HG03571 (cell line): ENCODE data around the gene NIT1.

Source experiments
- ATAC-seq: cut with Tn5 transposase; IDR thresholded peaks from one replicate; pipeline ENCODE4 v1.9.1; 2021; ENCODE audit not compliant: unreplicated experiment

The NIT1 gene, protein sequence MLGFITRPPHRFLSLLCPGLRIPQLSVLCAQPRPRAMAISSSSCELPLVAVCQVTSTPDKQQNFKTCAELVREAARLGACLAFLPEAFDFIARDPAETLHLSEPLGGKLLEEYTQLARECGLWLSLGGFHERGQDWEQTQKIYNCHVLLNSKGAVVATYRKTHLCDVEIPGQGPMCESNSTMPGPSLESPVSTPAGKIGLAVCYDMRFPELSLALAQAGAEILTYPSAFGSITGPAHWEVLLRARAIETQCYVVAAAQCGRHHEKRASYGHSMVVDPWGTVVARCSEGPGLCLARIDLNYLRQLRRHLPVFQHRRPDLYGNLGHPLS

DNA sequence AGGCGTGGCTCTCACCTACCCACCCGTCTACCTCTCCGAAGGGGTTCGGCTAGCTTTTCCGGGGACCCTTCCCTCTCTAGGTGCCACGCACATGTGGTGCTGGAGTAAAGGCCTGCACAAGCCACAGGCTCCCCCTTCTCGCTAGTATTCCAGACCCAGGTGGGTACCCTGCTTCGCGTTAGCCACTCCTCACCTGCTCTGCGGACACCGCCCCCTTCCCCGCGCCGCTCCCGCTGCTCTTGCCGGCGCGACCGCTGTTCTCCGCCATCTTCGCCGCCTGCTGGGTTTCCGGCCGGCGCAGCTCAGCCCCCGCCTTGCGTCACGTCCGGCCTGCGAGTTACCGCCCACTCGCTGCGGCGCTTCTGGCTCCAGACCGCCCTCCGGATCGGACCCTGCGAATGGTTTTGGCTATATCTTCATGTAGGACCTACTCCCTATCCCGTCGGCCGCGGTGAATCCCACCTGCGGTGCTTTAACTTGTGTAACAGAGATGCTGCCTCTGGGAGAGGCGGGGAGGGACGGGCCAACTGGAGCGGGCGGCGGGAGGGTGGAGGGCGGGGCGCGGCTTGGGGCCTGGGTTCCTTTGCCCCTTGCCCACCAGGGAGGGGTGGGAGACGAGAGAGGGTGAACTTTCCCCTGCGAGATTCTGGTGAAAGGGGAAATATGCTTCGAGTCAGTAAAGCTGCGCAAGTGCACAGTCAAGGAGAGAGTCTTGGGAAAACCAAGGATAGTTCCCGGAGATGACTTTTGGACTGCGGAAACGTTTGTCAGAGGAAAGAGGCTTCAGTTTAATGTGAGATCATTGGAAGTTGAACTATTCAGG is at the start of gene NIT1, which contains the start of gene PFDN2:
Gene NIT1, plus strand, starts transcription at position 347 of the 823 bp plus-strand sequence. Its CDS starts 72 bp downstream, at position 419.
Gene PFDN2, minus strand, starts transcription at position 279 of the 823 bp plus-strand sequence. Its CDS starts 11 bp downstream, at position 268.
- peak; percentile 71 for ATAC-seq

DNA sequence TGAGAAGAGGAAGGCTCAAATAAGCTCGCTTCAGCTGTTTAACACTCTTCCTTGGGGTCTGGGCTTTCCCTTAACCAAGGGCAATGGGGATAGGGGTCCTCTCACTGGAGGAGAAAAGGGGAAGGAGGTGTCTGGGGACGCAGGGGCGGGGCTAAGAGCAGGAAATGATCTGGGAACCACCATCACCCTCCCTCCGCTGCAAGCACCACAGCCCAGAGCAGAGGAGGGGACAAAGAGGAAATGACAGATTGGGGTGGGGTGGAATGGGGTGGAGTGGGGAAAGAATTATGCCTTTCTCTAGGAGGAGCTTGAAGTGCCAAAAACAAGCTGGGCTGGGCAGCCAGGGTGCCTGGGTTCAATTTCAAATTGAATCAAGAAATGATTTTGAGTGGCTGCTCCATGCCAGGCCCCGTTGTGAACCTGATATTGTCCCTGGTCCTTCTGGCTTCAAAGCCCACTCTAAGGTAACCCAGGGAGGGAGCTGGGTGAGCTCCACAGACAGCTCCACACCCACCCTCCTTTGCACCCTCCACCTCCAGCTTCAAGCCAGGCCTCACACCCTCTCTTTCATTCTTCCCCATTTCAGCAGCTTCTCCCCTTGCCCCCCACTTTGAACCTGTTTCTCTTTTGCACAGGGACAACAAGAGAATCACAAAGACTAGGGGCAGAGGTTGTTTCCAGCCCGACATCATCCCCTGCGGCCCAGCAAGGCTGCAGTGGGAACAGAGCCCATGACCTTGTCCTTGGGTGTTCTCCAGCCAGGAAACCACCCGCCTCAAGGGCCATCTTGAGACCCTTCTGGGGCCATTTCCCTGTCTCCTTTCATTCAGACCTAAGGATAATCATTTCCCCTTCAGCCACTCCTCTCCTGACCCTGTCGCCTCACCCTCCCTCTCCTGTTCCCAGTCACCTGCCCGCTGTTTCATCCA is 49.3 kb upstream of the NIT1 start:
- ATAC-seq: peak; percentile 52

DNA sequence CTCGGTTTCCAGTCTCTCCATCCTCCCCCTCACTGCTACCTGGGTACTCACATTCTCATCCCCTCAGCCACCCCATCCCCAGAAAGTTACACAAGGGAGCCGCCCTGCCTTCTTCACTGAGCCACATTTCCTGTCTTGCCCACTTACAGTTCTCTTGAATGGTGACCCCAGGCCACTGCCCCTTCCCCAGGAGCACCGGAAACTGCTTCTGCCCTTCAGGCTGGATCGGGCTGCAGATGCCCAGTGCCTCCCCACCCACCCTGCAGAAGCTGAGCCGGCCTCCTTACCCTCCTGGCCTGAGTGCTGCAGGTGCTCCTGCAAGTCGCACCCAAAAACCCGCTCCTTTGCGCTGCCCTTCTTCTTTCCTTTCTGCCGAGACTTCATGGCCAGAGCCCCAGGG is 48.7 kb upstream of the NIT1 start:
- ATAC-seq: no peak

DNA sequence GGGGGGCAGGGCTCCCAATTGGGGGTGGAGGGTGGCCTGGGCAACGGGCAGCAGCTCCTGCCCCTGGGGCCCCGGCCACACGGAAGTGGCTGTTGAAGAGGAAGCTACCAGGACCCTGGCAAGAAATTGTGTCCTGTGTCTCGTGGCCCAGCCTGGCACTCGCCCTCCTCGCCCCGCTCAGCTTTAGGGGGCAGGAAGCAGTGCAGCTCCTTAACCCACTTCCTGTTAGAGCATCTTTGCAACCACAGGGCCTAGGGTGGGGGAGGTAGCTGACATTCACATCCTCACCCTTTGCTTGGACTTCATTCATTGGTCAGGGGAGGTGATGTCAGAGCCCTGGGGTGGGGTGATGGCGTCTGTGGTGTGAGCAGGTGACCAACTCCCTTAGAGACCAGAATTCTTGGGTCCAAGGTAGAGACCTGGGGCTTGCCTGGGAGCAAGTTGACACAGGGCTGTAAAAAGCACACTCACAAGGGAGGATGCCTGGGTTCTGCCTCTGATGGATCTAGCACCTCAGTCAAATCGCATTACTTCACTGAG is 48.1 kb upstream of the NIT1 start, which contains the start of gene ARHGAP30:
Gene ARHGAP30, minus strand, starts transcription at position 161 of the 540 bp plus-strand sequence. CDS start 267 bp downstream, outside the sequence.
- ATAC-seq: peak; percentile 85

DNA sequence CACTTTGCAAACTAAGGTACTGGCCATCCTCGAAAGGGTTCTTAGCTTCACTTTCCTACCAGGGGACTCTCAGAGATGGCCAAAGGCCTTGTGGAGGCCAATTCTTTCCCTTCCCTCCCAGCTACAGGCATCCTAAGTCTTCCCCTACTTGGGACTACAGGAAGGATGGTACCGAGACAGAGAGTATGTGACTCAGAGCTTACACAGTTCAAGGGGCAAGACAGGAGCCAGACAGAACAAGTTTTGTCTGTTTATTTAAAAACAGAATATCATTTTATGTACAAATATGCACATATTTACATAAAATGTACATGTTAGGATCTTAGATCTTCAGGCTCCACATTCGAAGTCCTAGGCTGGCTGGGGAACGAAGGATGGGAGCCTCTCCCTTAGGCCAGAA is 47.1 kb upstream of the NIT1 start:
- no peak for ATAC-seq

DNA sequence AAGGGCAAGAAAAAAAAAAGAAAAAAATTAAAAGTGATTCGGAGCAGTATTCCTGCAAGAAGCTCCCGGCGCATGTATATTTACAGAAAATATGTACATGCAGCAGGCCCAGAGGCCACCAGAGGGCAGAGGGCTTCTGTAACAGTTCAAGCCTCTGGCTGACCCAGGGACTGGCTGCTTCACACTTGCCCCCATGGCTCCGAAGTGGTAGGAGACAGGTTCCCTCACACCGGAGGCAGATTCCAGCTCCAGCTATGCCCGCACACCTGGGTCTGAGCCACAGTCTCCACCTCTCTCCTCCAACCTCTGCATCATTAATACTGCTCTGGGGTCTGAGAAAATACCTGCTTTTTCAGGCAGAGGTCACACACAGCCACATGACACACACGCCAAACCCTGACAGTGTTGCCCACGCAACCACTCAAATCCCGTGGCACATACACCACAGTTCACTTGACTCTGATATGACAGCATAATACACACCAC is 46.0 kb upstream of the NIT1 start:
- ATAC-seq: no peak

DNA sequence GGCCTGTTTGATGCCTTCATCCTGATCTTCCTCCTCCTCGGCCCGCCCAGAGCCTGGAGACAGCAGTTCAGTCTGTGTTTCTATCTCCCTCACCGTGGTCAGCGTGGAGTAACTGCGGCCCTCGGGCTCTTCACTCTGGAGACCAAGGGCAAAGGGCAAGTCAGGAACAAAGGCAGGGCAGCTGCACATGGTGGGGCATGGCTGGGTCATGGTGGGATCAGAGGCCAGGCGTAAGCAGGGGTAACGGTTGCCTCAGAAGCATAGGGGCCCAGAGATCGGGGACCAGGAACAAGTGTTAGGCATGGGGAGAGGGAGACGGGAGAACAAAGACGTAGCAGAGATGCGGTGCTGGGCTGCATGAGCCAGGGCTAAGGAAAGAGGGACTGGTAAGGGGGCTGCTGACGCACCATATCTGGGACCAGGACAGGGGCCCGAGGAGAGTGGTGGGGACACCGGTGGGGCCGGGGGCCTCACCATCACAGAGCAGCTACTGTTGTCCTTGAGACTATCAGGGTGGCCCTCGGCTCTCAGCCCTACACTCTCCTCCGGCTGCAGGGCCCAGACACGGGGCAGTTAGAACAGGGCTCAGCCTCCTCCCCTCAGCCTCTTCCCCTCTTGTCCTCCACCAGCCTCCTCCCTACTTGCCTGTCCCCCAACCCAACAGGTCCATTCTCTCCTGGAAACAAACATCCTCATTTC is 45.0 kb upstream of the NIT1 start:
- no peak for ATAC-seq

DNA sequence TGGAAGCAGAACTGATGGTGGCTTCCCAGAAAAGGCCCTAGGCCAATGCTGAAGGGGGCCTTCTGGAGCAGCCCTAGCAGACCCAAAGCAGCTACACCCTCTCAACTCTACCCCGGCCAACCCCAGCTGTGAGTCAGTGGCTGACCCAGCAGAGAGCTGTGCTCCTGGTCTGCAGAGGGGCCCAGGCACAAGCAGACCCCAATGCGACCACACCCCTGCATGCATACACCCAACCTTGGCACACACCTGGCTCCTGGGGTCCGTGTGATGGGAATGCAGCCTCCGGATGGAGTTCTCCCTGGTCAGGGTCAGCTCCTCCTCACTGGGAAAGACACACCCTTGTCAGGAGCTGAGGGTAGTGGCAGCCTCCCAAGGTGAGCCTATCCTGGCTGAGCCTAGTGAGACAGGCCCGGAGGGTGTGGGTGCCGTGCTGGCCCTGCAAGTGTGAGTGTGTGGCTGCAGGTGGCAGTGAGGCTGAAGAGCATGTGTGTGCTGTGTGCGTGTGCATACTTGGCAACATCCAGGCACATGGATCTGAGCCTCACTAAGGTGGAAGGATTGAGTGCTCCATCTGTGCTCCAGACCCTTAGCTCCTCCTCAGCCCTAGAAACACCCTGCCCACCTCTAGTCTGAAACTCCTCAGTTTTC is 44.3 kb upstream of the NIT1 start:
- ATAC-seq: no peak

DNA sequence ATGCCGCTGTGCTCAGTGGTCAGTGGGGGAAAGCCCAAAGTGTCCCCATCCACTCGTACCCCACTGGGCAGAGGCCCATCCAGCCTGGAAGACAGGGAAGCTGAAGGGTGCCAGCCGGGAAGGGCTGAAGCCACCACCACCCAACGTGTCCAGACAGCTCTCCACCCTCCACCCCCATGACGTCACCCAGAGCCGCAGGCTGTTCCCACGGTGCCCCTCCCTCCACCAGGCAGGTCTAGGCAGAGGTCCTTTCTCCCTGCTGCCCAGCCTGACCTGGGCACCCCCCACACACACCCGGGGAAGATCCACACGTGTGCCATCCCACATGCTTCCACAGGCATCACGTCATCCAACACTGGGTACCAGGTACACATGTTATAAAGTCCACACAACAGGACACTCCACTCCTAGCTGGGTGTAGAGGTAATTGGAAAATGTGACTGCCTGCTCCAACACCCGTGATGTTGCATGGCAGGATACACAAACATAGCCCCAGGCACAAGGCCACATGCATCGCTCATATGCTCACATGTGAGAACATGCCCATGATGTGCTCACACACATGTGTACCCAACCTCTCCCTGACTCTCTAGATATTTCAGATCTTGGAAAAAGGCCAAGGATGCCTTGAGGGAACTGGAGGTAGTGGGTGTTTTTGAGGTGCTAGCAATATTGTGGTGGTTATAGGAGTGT is 43.1 kb upstream of the NIT1 start:
- no peak for ATAC-seq

DNA sequence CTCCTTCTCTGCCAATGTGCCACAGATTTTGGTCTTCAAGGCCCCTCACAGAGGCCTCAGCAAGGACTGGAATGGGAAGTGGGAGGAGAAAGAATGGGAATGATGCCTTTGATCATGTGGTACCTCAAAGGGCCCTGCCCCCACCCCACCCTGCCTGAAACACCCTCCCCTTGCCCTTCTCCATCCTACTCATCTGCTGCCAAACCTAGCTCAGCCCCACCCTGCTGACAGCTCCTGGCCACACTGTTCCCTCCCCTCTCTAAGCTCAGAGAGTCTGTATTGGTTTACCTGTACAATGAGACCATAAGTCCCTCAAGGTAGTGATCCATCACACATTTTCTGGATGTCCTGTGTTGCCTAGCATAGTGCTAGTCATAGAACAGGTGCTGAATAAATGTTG is 41.5 kb upstream of the NIT1 start:
- no peak for ATAC-seq

DNA sequence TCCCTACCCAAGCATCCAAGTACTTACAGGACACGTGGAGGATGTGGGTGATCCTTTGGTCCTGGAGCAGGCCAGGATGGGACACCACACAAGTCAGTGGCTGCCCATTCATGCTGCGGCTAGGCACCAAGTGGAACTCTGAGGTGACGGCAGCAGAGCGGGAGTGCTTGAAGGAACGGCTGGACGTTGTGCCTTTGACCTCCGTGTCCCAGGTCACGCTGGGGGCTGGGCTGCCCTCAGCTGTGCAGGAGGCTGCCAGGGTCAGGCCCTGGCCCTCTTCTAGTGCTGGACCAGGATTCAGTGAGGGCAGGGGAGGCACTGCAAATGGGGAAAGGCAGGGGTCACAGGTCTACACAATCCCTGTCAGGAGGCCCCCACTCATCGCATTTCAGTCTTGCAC is 40.5 kb upstream of the NIT1 start:
- ATAC-seq: no peak

DNA sequence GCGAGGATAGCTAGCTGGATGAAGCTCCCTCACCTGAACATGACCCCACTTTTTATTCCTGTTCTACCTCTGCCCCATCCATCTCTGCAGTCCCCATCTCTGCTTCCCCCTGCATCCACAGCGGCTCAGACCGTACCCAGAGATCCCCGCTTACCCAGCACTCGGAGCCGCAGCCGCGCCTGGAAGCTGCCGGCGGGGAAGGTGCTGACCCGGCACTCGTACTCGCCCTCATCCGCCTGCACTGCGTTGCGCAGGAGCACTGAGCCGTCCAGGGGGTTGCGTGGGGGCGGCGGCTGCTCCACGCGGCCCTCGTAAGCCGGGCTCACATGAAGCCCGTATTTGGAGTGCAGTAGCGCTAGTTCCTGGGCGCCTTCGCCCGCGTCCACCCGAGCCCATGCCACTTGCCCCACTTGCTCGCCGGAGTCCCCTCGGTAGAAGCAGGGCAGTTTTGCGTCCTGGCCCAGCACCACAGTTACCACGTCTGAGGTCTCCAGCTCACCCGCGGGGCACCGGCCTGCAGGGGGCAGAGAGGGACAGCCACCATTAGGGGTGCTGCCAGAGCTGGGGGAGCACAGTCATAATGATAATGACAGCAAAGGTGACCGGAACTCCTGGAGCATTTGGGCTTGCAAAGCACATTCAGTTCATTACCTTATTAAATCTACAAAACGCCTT is 38.3 kb upstream of the NIT1 start:
- ATAC-seq: no peak

DNA sequence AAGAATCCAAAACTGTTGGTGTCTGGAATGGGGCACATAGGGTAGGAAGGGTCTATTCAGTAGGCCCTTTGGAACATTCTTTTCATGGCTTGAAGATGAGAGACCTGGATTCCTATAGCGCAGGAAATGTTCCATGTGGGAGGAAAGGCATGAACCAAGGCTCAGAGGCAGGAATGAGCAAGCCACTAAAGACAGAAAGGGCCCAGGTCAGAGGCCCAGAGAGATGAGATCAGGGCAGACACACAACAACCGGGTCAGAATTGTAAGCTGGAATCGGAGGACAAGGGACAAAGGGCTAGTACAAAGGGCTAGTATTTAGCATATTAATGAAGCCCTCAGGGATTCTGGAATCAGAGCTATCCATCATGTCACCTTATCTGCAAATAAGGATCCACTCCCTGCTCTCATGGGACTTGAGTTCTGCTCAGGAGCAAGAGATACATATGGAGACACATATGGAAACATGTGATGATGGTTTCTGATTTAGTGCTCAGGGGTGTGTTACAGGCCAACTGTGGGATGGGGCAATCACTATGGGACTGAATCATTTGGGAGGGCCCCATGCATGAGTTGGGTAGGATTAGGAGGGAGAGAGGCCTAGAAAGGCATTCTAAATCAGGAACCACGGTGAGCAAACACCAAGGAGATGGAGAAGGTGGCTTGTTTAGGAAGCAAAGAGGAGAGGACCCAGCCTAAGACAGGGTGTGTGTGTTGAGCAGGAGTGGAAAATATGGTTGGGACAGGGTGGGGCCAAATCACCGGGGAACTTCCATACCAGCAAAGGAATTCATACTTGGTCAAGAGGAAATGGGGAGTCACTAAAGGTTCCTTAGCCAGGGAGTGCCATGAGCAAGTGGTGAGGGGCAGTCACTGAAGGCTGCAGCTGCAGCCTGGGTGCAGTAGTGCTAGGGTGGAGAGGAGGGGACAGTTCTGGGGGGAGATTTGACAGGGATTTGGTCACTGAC is 37.2 kb upstream of the NIT1 start:
- no peak for ATAC-seq

DNA sequence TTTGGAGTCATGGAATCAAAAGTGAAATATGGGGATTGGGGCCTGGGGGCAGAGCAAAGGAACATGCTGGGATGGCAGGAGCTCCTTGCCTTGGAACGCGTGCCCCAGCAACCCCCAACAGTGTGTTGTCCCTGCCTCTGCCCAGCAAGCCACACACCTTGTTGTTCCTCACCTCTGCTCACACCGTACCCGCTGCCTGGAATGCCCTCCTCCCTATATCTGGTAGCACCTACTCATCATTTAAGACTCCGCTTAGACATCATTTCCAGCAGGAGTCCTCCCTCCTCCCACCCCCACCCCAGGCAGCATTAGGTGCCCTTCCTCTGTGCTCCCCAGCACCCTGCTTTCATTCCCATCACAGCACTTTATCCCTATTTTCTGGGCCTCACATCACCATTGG is 36.4 kb upstream of the NIT1 start:
- no peak for ATAC-seq

DNA sequence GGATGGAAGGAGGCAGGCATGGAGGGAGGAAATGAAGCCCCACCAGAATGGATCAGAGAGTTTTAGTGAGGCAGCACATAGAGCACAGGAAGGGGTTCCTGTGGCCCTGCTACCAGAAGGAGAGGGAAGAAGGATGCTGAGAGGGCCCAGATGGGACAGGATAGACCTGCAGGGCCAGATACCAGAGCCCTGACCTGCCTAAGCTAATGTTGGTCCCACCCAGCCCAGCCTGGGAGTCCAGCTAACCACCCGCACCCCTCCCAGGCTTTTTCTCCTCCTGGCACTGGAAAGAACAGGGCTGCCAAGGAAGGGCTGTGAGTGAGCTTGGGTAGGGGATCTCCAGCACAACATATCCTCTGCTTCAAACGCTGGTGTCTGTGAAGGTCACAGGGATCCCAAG is 35.4 kb upstream of the NIT1 start:
- ATAC-seq: no peak

DNA sequence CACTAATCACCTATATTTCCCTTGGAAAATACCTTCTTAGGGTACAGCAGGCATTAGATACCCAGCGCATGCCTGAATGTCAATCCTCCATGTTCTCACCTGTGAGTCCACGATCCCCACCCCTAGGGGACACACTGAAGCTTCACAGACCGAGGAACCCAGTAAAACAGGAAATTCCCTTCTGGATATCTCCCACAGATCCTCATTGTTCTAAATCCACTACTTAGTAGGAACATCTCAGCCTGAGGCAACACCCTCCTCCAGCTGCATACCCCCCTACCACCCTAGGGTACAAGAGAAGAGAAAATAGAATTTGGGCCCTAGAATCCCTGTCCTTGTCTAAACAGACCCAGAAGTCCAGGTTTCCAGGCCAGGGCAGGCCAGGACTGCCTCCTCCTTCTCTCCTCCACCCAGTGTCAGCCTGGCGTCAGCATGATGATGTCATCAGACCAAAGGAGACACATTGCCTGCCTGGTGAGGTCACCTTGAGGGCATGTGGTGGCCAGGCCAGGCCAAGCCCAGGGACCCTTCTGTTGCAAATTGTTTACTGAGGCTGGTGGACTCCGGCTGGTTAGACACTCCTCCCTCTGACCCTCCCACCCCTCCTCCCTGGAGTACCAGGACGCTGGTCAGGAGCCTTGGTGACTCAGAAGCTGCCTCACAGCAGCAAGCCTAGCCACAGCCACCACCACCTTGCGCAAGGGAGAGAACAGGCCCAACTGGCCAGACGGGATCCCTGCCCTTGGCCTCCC is 34.7 kb upstream of the NIT1 start:
- no peak for ATAC-seq
